WTC11 (cell line): ENCODE measurements around the gene CREB3L1. TPM values are rescaled to one million over a fixed set of nuclear protein-coding genes. Genes with fewer than 3 reads are reported as not detected.

Experiments used
- ATAC-seq: fragments of 200-7000 bp; cut with Tn5 transposase; 2 replicates; pipeline ENCODE4 v1.10.0; 2021; ENCODE audit warnings: mild to moderate bottlenecking, moderate library complexity
- CTCF ChIA-PET: fragments of 300-600 bp; sonication (Branson Sonifier 250); formaldehyde crosslinking; loops from one replicate; lab custom pipeline; 2021; ENCODE audit warnings: antibody characterized with exemption; lab: Charles Lee
- POLR2A ChIA-PET: fragments of 350-600 bp; sonication (Branson Sonifier 250); formaldehyde crosslinking; loops from one replicate; lab custom pipeline; 2021; ENCODE audit warnings: antibody characterized with exemption; lab: Charles Lee
- DNase-seq: peaks from one replicate; pipeline ENCODE4 v3.0.0; 2021; ENCODE audit warnings: low spot score
- H3K27ac Mint-ChIP-seq: 2 replicates; pipeline ENCODE4 v1.8.0; 2021; ENCODE audit warnings: mixed read lengths
- H3K27me3 Mint-ChIP-seq: 2 replicates; pipeline ENCODE4 v1.8.0; 2021; ENCODE audit warnings: low read depth, mild to moderate bottlenecking, moderate library complexity, mixed read lengths
- H3K36me3 Mint-ChIP-seq: 2 replicates; pipeline ENCODE4 v1.8.0; 2021; ENCODE audit warnings: mixed read lengths
- H3K4me1 Mint-ChIP-seq: 2 replicates; pipeline ENCODE4 v1.8.0; 2022; ENCODE audit warnings: mixed read lengths
- H3K4me3 Mint-ChIP-seq: 2 replicates; pipeline ENCODE4 v1.8.0; 2021; ENCODE audit warnings: mild to moderate bottlenecking, moderate library complexity, mixed read lengths
- H3K9me3 Mint-ChIP-seq: 2 replicates; pipeline ENCODE4 v1.8.0; 2021; ENCODE audit warnings: mixed read lengths
- ATF1 ChIP-seq: sonication (generic); formaldehyde crosslinking; IDR thresholded peaks from 2 replicates; pipeline ENCODE4 v1.8.1; 2023; ENCODE audit warnings: mild to moderate bottlenecking, moderate library complexity, missing genetic modification reagents
- ATF3 ChIP-seq: sonication (generic); formaldehyde crosslinking; conservative IDR thresholded peaks from 2 replicates; pipeline ENCODE4 v1.8.1; 2022; ENCODE audit warnings: mild to moderate bottlenecking, missing genetic modification reagents
- ETV6 ChIP-seq: sonication (generic); formaldehyde crosslinking; IDR thresholded peaks from 2 replicates; pipeline ENCODE4 v1.8.1; 2022; ENCODE audit warnings: mild to moderate bottlenecking, missing genetic modification reagents
- FOXP1 ChIP-seq: sonication (generic); formaldehyde crosslinking; IDR thresholded peaks from 2 replicates; pipeline ENCODE4 v1.8.0; 2022; ENCODE audit warnings: missing genetic modification reagents, mild to moderate bottlenecking, moderate library complexity, borderline replicate concordance
- JAZF1 ChIP-seq: fragments of 250-450 bp; sonication (Bioruptor Pico); IDR thresholded peaks from 2 replicates; pipeline ENCODE4 v1.9.0; 2021; ENCODE audit warnings: moderate library complexity, mild to moderate bottlenecking, inconsistent platforms
- RORB ChIP-seq: fragments of 250-450 bp; sonication (Bioruptor Pico); IDR thresholded peaks from 2 replicates; pipeline ENCODE4 v1.9.0; 2021; ENCODE audit warnings: mild to moderate bottlenecking
- SP1 ChIP-seq: sonication (generic); formaldehyde crosslinking; conservative IDR thresholded peaks from 2 replicates; pipeline ENCODE4 v1.8.1; 2022; ENCODE audit warnings: missing genetic modification reagents
- ZNF232 ChIP-seq: sonication (generic); formaldehyde crosslinking; IDR thresholded peaks from 2 replicates; pipeline ENCODE4 v1.8.0; 2022; ENCODE audit warnings: mild to moderate bottlenecking, missing genetic modification reagents
- ZNF396 ChIP-seq: fragments of 250-450 bp; sonication (Bioruptor Pico); IDR thresholded peaks from 2 replicates; pipeline ENCODE4 v1.8.0; 2021; ENCODE audit warnings: mild to moderate bottlenecking, moderate library complexity, borderline replicate concordance
- ZNF416 ChIP-seq: fragments of 250-450 bp; sonication (Bioruptor Pico); IDR thresholded peaks from 2 replicates; pipeline ENCODE4 v1.9.0; 2021; ENCODE audit warnings: mild to moderate bottlenecking, inconsistent platforms
- ZNF423 ChIP-seq: fragments of 250-450 bp; sonication (Bioruptor Pico); IDR thresholded peaks from 2 replicates; pipeline ENCODE4 v2.1.2; 2022; ENCODE audit warnings: mild to moderate bottlenecking, moderate library complexity
- ZNF512 ChIP-seq: sonication (generic); formaldehyde crosslinking; IDR thresholded peaks from 2 replicates; pipeline ENCODE4 v1.8.1; 2022; ENCODE audit warnings: missing genetic modification reagents, borderline replicate concordance
- total RNA-seq: library from RNA; stranded (reverse); gene quantifications from 3 replicates; pipeline ENCODE4 v1.2.3, GENCODE V29; 2021
- TF ChIP-seq, protein P1 (sequence below): sonication (generic); formaldehyde crosslinking; IDR thresholded peaks from 2 replicates; pipeline ENCODE4 v1.8.0; 2022; ENCODE audit warnings: missing genetic modification reagents
- TF ChIP-seq, protein P2 (sequence below): fragments of 250-450 bp; sonication (Bioruptor Pico); IDR thresholded peaks from 2 replicates; pipeline ENCODE4 v1.8.0; 2021; ENCODE audit warnings: mild to moderate bottlenecking
- TF ChIP-seq, protein P3 (sequence below): fragments of 250-450 bp; sonication (Bioruptor Pico); IDR thresholded peaks from 2 replicates; pipeline ENCODE4 v1.9.0; 2021; ENCODE audit warnings: mild to moderate bottlenecking, borderline replicate concordance
- TF ChIP-seq, protein P4 (sequence below): sonication (generic); formaldehyde crosslinking; IDR thresholded peaks from 2 replicates; pipeline ENCODE4 v1.8.1; 2022; ENCODE audit warnings: low read depth, missing genetic modification reagents, borderline replicate concordance
- TF ChIP-seq, protein P5 (sequence below): fragments of 250-450 bp; sonication (Bioruptor Pico); IDR thresholded peaks from 2 replicates; pipeline ENCODE4 v1.9.0; 2021; ENCODE audit warnings: moderate library complexity, mild to moderate bottlenecking, inconsistent platforms, borderline replicate concordance
- TF ChIP-seq, protein P6 (sequence below): fragments of 250-450 bp; sonication (Bioruptor Pico); conservative IDR thresholded peaks from 2 replicates; pipeline ENCODE4 v1.9.0; 2021; ENCODE audit warnings: mild to moderate bottlenecking

CREB3L1 gene
- total RNA-seq, 1 experiment from 2014 or later: 10.9 TPM

DNA sequence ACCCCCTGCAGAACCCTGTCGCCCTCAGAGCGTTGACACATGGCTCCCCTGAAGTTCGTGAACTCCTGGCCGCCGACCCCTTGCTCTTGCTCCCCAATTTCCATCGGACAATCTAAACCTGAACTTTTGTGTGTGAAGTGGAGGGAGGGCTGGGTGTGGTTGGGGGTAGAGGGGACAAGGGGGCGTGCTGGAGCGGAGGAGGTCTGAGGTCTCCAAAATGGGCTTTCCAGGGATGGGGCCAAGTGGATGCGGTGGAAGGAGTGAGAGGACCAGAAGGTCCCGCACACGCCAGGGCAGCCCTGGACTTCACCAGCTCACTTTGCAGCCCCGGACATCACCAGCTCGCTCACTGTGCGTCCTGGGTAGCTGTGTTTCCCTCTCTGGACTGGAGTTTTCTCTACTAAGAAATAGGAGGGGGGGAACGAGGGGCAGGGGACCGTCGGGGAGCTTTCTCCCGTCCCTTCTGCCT is 18.6 kb downstream of the CREB3L1 start (continued):
- TF ChIP-seq, protein P1, sequence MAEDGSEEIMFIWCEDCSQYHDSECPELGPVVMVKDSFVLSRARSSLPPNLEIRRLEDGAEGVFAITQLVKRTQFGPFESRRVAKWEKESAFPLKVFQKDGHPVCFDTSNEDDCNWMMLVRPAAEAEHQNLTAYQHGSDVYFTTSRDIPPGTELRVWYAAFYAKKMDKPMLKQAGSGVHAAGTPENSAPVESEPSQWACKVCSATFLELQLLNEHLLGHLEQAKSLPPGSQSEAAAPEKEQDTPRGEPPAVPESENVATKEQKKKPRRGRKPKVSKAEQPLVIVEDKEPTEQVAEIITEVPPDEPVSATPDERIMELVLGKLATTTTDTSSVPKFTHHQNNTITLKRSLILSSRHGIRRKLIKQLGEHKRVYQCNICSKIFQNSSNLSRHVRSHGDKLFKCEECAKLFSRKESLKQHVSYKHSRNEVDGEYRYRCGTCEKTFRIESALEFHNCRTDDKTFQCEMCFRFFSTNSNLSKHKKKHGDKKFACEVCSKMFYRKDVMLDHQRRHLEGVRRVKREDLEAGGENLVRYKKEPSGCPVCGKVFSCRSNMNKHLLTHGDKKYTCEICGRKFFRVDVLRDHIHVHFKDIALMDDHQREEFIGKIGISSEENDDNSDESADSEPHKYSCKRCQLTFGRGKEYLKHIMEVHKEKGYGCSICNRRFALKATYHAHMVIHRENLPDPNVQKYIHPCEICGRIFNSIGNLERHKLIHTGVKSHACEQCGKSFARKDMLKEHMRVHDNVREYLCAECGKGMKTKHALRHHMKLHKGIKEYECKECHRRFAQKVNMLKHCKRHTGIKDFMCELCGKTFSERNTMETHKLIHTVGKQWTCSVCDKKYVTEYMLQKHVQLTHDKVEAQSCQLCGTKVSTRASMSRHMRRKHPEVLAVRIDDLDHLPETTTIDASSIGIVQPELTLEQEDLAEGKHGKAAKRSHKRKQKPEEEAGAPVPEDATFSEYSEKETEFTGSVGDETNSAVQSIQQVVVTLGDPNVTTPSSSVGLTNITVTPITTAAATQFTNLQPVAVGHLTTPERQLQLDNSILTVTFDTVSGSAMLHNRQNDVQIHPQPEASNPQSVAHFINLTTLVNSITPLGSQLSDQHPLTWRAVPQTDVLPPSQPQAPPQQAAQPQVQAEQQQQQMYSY (CRISPR knock-in tag): no peak
- no peak for TF ChIP-seq ZNF416 (CRISPR knock-in tag)
- TF ChIP-seq ZNF512 (CRISPR knock-in tag): no peak
- TF ChIP-seq, protein P2, sequence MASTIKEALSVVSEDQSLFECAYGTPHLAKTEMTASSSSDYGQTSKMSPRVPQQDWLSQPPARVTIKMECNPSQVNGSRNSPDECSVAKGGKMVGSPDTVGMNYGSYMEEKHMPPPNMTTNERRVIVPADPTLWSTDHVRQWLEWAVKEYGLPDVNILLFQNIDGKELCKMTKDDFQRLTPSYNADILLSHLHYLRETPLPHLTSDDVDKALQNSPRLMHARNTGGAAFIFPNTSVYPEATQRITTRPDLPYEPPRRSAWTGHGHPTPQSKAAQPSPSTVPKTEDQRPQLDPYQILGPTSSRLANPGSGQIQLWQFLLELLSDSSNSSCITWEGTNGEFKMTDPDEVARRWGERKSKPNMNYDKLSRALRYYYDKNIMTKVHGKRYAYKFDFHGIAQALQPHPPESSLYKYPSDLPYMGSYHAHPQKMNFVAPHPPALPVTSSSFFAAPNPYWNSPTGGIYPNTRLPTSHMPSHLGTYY (CRISPR knock-in tag): no peak
- TF ChIP-seq, protein P3, sequence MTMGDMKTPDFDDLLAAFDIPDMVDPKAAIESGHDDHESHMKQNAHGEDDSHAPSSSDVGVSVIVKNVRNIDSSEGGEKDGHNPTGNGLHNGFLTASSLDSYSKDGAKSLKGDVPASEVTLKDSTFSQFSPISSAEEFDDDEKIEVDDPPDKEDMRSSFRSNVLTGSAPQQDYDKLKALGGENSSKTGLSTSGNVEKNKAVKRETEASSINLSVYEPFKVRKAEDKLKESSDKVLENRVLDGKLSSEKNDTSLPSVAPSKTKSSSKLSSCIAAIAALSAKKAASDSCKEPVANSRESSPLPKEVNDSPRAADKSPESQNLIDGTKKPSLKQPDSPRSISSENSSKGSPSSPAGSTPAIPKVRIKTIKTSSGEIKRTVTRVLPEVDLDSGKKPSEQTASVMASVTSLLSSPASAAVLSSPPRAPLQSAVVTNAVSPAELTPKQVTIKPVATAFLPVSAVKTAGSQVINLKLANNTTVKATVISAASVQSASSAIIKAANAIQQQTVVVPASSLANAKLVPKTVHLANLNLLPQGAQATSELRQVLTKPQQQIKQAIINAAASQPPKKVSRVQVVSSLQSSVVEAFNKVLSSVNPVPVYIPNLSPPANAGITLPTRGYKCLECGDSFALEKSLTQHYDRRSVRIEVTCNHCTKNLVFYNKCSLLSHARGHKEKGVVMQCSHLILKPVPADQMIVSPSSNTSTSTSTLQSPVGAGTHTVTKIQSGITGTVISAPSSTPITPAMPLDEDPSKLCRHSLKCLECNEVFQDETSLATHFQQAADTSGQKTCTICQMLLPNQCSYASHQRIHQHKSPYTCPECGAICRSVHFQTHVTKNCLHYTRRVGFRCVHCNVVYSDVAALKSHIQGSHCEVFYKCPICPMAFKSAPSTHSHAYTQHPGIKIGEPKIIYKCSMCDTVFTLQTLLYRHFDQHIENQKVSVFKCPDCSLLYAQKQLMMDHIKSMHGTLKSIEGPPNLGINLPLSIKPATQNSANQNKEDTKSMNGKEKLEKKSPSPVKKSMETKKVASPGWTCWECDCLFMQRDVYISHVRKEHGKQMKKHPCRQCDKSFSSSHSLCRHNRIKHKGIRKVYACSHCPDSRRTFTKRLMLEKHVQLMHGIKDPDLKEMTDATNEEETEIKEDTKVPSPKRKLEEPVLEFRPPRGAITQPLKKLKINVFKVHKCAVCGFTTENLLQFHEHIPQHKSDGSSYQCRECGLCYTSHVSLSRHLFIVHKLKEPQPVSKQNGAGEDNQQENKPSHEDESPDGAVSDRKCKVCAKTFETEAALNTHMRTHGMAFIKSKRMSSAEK (CRISPR knock-in tag): no peak
- TF ChIP-seq, protein P4, sequence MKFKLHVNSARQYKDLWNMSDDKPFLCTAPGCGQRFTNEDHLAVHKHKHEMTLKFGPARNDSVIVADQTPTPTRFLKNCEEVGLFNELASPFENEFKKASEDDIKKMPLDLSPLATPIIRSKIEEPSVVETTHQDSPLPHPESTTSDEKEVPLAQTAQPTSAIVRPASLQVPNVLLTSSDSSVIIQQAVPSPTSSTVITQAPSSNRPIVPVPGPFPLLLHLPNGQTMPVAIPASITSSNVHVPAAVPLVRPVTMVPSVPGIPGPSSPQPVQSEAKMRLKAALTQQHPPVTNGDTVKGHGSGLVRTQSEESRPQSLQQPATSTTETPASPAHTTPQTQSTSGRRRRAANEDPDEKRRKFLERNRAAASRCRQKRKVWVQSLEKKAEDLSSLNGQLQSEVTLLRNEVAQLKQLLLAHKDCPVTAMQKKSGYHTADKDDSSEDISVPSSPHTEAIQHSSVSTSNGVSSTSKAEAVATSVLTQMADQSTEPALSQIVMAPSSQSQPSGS (CRISPR knock-in tag): no peak
- no peak for TF ChIP-seq ETV6 (CRISPR knock-in tag)
- TF ChIP-seq ZNF423 (CRISPR knock-in tag): no peak
- no peak for TF ChIP-seq RORB (CRISPR knock-in tag)

DNA sequence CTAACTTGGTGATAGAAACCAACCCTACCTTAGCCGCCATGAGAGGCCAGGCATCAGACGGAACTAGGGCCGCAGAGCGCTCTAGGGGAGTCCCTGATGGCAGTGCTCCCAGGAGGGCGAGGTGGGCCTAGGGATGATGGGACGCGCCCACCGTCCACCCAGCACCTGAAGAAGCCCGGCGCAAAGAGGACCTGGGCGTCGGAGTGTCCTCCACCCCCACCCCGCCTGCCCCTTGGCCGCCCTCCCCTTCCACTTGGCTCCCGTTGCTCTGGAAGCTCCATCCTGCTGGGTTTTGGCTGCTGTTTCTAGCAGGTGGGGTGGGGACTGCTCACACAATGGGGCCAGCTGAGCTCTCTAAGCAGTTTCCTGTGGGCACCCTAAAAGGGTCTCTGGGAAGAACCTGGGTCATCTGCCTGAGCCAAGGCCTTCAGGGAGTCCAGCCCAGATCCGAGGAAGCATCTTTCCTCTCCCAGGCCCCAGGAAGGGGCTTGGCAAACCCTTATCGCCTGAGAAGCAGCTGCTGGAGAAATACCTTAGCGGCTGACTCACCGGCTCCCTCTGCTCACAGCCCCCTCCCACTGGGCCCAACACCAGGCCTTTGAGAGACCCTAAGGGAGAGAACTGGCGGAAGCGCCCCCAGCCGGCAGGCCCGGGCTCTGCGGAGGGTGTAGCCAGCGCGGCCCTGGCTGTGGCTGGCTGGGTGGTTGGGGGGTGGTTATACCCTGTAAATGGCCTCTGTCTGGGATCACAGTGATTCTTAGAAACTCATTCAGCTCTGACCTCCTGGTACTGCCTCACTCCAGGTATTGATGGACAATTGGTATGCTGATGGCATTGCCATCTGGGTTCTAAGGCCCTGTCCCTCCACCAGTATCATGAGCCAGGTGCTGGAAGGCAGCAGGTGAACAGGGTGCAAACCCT is 19.3 kb downstream of the CREB3L1 start:
- Mint-ChIP-seq H3K27ac (peak overlapping the region; percentile 76; the same call in 1 of the 2 replicates), H3K9me3 (no peaks in the 10 kb centered on the region), H3K4me1 (peaks cover 38% of the 10 kb centered on the region), H3K27me3 (no peaks in the 10 kb centered on the region), H3K36me3 (0 out of 2 replicates have a peak, but pooled peaks cover 2% of the 10 kb centered on the region), H3K4me3 (peak overlapping the region; percentile 82)
- ChIA-PET CTCF (interaction anchor here (0.5 to 11.2 kb wide), 22 partner anchors 10 to 525 kb away, joined by 3 to 242 read pairs (median 12); partner anchors contain the start of genes CHRM4 and CREB3L1), POLR2A (interaction anchor here (0.7 to 4.2 kb wide), 8 partner anchors 11 to 64 kb away, joined by 3 to 86 read pairs (median 8); partner anchors contain the start of gene CREB3L1)
- ATAC-seq (peak; percentile 78), DNase-seq (peak; percentile 96)
- no peak for TF ChIP-seq JAZF1 (CRISPR knock-in tag)
- TF ChIP-seq ZNF396 (CRISPR knock-in tag): no peak
- TF ChIP-seq ATF1: no peak
- no peak for TF ChIP-seq ATF3 (CRISPR knock-in tag)
- TF ChIP-seq FOXP1: no peak
- TF ChIP-seq SP1: no peak
- TF ChIP-seq, protein P5, sequence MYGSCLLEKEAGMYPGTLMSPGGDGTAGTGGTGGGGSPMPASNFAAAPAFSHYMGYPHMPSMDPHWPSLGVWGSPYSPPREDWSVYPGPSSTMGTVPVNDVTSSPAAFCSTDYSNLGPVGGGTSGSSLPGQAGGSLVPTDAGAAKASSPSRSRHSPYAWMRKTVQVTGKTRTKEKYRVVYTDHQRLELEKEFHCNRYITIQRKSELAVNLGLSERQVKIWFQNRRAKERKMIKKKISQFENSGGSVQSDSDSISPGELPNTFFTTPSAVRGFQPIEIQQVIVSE (CRISPR knock-in tag): no peak
- no peak for TF ChIP-seq ZNF232 (CRISPR knock-in tag)
- TF ChIP-seq, protein P6, sequence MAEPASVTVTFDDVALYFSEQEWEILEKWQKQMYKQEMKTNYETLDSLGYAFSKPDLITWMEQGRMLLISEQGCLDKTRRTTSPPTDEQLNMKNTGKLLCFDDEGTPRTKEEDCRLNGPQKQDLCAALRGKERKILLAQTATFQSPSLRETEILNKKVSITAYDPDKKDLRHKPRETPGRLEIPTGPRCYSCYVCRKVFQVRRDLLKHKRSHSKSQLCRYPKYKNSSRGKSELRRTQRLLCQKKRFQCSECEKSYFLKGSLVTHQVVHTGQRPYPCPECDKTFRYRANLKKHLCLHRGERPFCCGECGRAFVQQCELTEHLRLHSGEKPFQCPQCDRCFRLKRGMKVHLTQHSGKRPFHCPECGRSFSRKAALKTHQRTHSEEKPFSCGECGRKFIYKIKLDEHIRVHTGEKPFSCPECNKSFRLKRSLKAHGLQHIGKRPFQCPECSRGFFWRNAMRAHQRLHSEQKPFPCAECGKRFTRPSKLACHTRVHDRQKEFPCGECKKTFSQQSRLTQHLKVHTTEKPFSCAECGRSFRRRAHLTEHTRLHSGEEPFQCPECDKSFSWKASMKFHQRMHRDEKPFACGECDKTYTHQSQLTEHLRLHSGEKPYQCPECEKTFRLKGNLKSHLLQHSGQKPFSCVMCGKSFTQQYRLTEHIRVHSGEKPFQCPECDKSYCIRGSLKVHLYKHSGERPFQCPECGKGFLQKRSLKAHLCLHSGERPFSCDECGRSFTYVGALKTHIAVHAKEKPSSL (CRISPR knock-in tag): no peak
